GM12878 (cell line): ENCODE results near the gene UNC119B.

Source experiments
- CHD1 ChIP-seq: IDR thresholded peaks from 2 replicates; pipeline ENCODE4 v1.6.1; 2012; ENCODE audit warnings: low read depth, low read length, improper control_type of control experiment
- CREB1 ChIP-seq: IDR thresholded peaks from 2 replicates; pipeline ENCODE4 v1.6.1; 2012; ENCODE audit warnings: low read depth, mild to moderate bottlenecking, inconsistent platforms
- CREM ChIP-seq: IDR thresholded peaks from 2 replicates; pipeline ENCODE4 v1.6.1; 2014; ENCODE audit warnings: antibody characterized with exemption, low read depth
- CTCF ChIP-seq, 3 experiments: IDR thresholded peaks in 2 of 3; conservative IDR thresholded peaks in 1 of 3; 2 replicates each; pipeline ENCODE4 v1.5.1; 2011; ENCODE audit warnings: low read depth in 3 of 3, low read length in 3 of 3, mild to moderate bottlenecking in 3 of 3, control low read depth in 2 of 3, moderate library complexity in 2 of 3, inconsistent platforms in 1 of 3, mixed read lengths in 1 of 3; ENCODE audit not compliant: control insufficient read depth in 2 of 3, insufficient read depth in 1 of 3; ENCODE audit errors: extremely low read depth in 1 of 3
- EP300 ChIP-seq, 2 experiments: fragments of 150-350 bp in 1 of 2; IDR thresholded peaks; 2 replicates each; pipeline ENCODE4 v1.6.1; 2011 to 2012; ENCODE audit warnings: low read depth in 2 of 2, low read length in 2 of 2, borderline replicate concordance in 1 of 2, improper control_type of control experiment in 1 of 2, inconsistent platforms in 1 of 2; ENCODE audit not compliant: control insufficient read depth in 1 of 2
- FOS ChIP-seq: IDR thresholded peaks from 3 replicates; pipeline ENCODE4 v1.6.1; 2011; ENCODE audit warnings: borderline replicate concordance; ENCODE audit not compliant: insufficient read length; ENCODE audit errors: extremely low read depth
- MTA3 ChIP-seq: IDR thresholded peaks from 2 replicates; pipeline ENCODE4 v1.6.1; 2012; ENCODE audit warnings: low read length, inconsistent platforms, borderline replicate concordance
- POLR2A ChIP-seq: IDR thresholded peaks from 2 replicates; pipeline ENCODE4 v1.6.1; 2011; ENCODE audit warnings: low read depth, mild to moderate bottlenecking, low read length
- RCOR1 ChIP-seq: conservative IDR thresholded peaks from 2 replicates; pipeline ENCODE4 v1.6.1; 2012; ENCODE audit warnings: low read depth, low read length, improper control_type of control experiment
- ZNF274 ChIP-seq: IDR thresholded peaks from one replicate; pipeline ENCODE4 v1.8.0; 2011; ENCODE audit not compliant: insufficient read length, insufficient read depth
- TF ChIP-seq, protein P1 (sequence below): IDR thresholded peaks from 2 replicates; pipeline ENCODE4 v1.6.1; 2011; ENCODE audit warnings: borderline replicate concordance, low read depth, mild to moderate bottlenecking, moderate library complexity, mixed read lengths, low read length; ENCODE audit not compliant: insufficient read depth; ENCODE audit errors: extremely low read length
- TF ChIP-seq, protein P2 (sequence below): IDR thresholded peaks from 2 replicates; pipeline ENCODE4 v1.6.1; 2011; ENCODE audit warnings: low read depth, low read length, improper control_type of control experiment, borderline replicate concordance

- no peak for TF ChIP-seq CHD1
- TF ChIP-seq CREB1 = no peak
- TF ChIP-seq RCOR1 = no peak
- TF ChIP-seq, protein P1, sequence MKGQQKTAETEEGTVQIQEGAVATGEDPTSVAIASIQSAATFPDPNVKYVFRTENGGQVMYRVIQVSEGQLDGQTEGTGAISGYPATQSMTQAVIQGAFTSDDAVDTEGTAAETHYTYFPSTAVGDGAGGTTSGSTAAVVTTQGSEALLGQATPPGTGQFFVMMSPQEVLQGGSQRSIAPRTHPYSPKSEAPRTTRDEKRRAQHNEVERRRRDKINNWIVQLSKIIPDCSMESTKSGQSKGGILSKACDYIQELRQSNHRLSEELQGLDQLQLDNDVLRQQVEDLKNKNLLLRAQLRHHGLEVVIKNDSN = no peak
- TF ChIP-seq, protein P2, sequence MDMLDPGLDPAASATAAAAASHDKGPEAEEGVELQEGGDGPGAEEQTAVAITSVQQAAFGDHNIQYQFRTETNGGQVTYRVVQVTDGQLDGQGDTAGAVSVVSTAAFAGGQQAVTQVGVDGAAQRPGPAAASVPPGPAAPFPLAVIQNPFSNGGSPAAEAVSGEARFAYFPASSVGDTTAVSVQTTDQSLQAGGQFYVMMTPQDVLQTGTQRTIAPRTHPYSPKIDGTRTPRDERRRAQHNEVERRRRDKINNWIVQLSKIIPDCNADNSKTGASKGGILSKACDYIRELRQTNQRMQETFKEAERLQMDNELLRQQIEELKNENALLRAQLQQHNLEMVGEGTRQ = no peak
- TF ChIP-seq CTCF (IDR thresholded peaks at IDR 0.05 in 2 of 3, conservative IDR thresholded peaks at IDR 0.05 in 1 of 3; ENCODE audit: control insufficient read depth in 2 of 3, extremely low read depth in 1 of 3, insufficient read depth in 1 of 3, low read depth in 3 of 3, low read length in 3 of 3) = no peak
- no peak for TF ChIP-seq ZNF274
- TF ChIP-seq EP300 (IDR thresholded peaks at IDR 0.05; ENCODE audit: borderline replicate concordance in 1 of 2, control insufficient read depth in 1 of 2, low read depth in 2 of 2, low read length in 2 of 2) = no peak
- TF ChIP-seq POLR2A = no peak
- TF ChIP-seq CREM = 0 out of 2 replicates have a peak, but pooled peaks have one; percentile 21
- TF ChIP-seq FOS = no peak
- TF ChIP-seq MTA3 = no peak
These were observed 57.1 kb downstream of the UNC119B start for GRCh38 chr12:120767071-120768024.
